ENCODE results near the gene MACROD2. TPM values are rescaled to one million over a fixed set of nuclear protein-coding genes. Genes with fewer than 3 reads are reported as not detected.

The MACROD2 gene
- total and polyA plus RNA-seq, 9 donors = 3.7 to 25.5 (median 7.8) TPM

GRCh38 chr20:15164726-15165125, 1169.4 kb downstream of the MACROD2 start:
- Histone ChIP-seq H3K9me3 (no peaks in the 10 kb centered on the region), H3K27ac (no peak overlapping the region), H3K36me3 (no peaks in the 10 kb centered on the region), H3K4me1 (ENCODE audit: insufficient read depth) (no peaks in the 10 kb centered on the region), H3K27me3 (no peaks in the 10 kb centered on the region), H3K4me3 (no peak overlapping the region)
- TF ChIP-seq POLR2A (IDR thresholded peaks at IDR 0.05) (no peak), CTCF (IDR thresholded peaks at IDR 0.05) (no peak), EP300 (IDR thresholded peaks at IDR 0.05) (no peak)
- intact Hi-C loops (cut with DNase I) = no loop called here
- DNase-seq = no peak
- WGBS, 3 donors = 97 to 100% (median 98%) methylated on average over 1 of the region's 1 CpG

GRCh38 chr20:15166744-15167143, 1171.4 kb downstream of the MACROD2 start:
- no peak for DNase-seq
- Histone ChIP-seq H3K36me3 (no peaks in the 10 kb centered on the region), H3K27ac (no peak overlapping the region), H3K4me1 (ENCODE audit: insufficient read depth) (no peaks in the 10 kb centered on the region), H3K4me3 (no peak overlapping the region), H3K27me3 (no peaks in the 10 kb centered on the region), H3K9me3 (no peaks in the 10 kb centered on the region)
- TF ChIP-seq POLR2A (IDR thresholded peaks at IDR 0.05) (no peak), EP300 (IDR thresholded peaks at IDR 0.05) (no peak), CTCF (IDR thresholded peaks at IDR 0.05) (no peak)
- intact Hi-C loops (cut with DNase I) = no loop called here

GRCh38 chr20:15171016-15171415, 1175.7 kb downstream of the MACROD2 start:
- intact Hi-C loops (cut with DNase I) = no loop called here
- 79 to 89% (median 79%) methylated on average over 3 of the region's 3 CpGs for WGBS, 3 donors
- TF ChIP-seq EP300 (IDR thresholded peaks at IDR 0.05) = no peak
- TF ChIP-seq CTCF (IDR thresholded peaks at IDR 0.05) = no peak
- no peak for TF ChIP-seq POLR2A (IDR thresholded peaks at IDR 0.05)
- no peaks in the 10 kb centered on the region for H3K9me3 ChIP-seq
- H3K36me3 ChIP-seq = no peaks in the 10 kb centered on the region
- H3K4me3 ChIP-seq = no peak overlapping the region
- no peak overlapping the region for H3K27ac ChIP-seq
- DNase-seq = no peak
- H3K4me1 ChIP-seq (ENCODE audit: insufficient read depth) = no peaks in the 10 kb centered on the region
- H3K27me3 ChIP-seq = no peaks in the 10 kb centered on the region

- intact Hi-C loops (cut with DNase I) = no loop called here
- Histone ChIP-seq H3K9me3 (no peaks in the 10 kb centered on the region), H3K4me1 (ENCODE audit: insufficient read depth) (no peaks in the 10 kb centered on the region), H3K36me3 (no peaks in the 10 kb centered on the region), H3K4me3 (no peak overlapping the region), H3K27me3 (no peaks in the 10 kb centered on the region), H3K27ac (no peak overlapping the region)
- TF ChIP-seq POLR2A (IDR thresholded peaks at IDR 0.05) (no peak), EP300 (IDR thresholded peaks at IDR 0.05) (no peak), CTCF (IDR thresholded peaks at IDR 0.05) (no peak)
- DNase-seq = no peak
- 93 to 97% (median 96%) methylated on average over 4 of the region's 4 CpGs for WGBS, 3 donors
Measured at GRCh38 chr20:15176929-15177328, 1181.6 kb downstream of the MACROD2 start.

- Histone ChIP-seq H3K27me3 (no peaks in the 10 kb centered on the region), H3K4me3 (no peak overlapping the region), H3K36me3 (no peaks in the 10 kb centered on the region), H3K4me1 (ENCODE audit: insufficient read depth) (no peaks in the 10 kb centered on the region), H3K9me3 (no peaks in the 10 kb centered on the region), H3K27ac (no peak overlapping the region)
- no peak for DNase-seq
- intact Hi-C loops (cut with DNase I) = no loop called here
- TF ChIP-seq POLR2A (IDR thresholded peaks at IDR 0.05) = no peak
- no peak for TF ChIP-seq EP300 (IDR thresholded peaks at IDR 0.05)
- TF ChIP-seq CTCF (IDR thresholded peaks at IDR 0.05) = no peak
Measured at GRCh38 chr20:15178581-15178980, 1183.3 kb downstream of the MACROD2 start.

Measured in ovary (tissue), 9 donors.